Astrocyte of the spinal cord (primary cell): Measurements from ENCODE around the gene CTNS.
"Not testable (repeated sequence)": the region's sequence is repeated elsewhere in the genome, so short reads cannot be mapped to it uniquely, and the experiment has no call there.

Experiments
- DNase-seq: peaks from one replicate; pipeline ENCODE4 v3.0.0; 2011; ENCODE audit warnings: low read depth, low spot score
- H3K4me3 ChIP-seq: 2 replicates; pipeline ENCODE4 v1.5.1; 2011; ENCODE audit warnings: low read depth, mild to moderate bottlenecking, low read length, moderate library complexity
- CTCF ChIP-seq: IDR thresholded peaks from 2 replicates; pipeline ENCODE4 v1.5.1; 2012; ENCODE audit warnings: low read depth, mild to moderate bottlenecking, low read length, inconsistent platforms
- in situ Hi-C: cut with HindIII; loops from 2 replicates; pipeline ENCODE4 v1.10.0; 2017; ENCODE audit warnings: low sequenced_read_pairs

The CTNS gene

GRCh38 chr17:3695129-3695722, 58.7 kb downstream of the CTNS start:
- H3K4me3 ChIP-seq = peak overlapping the region; percentile 43
- in situ Hi-C loops = no loop called here
- no peak for DNase-seq
- no peak for TF ChIP-seq CTCF

- in situ Hi-C loops = no loop called here
- DNase-seq = no peak
Observed at GRCh38 chr17:3695723-3696411, 59.3 kb downstream of the CTNS start, which contains the start of gene P2RX5. Gene P2RX5 (minus strand): TSS chr17:3696155. CDS start chr17:3696005, 150 bp downstream.

GRCh38 chr17:3697103-3697476, 60.5 kb downstream of the CTNS start:
- in situ Hi-C loops = no loop called here
- no peak for DNase-seq
- H3K4me3 ChIP-seq = no peak overlapping the region
- no peak for TF ChIP-seq CTCF

More at GRCh38 chr17:3695723-3696411, 59.3 kb downstream of the CTNS start, which contains the start of gene P2RX5:
- no peak for TF ChIP-seq CTCF
- peak within 1 kb of the TSS; percentile 43 for H3K4me3 ChIP-seq

GRCh38 chr17:3698139-3698538, 61.6 kb downstream of the CTNS start:
- no peak for TF ChIP-seq CTCF
- in situ Hi-C loops = no loop called here
- no peak for DNase-seq

GRCh38 chr17:3699951-3700350, 63.4 kb downstream of the CTNS start:
- in situ Hi-C loops = no loop called here
- DNase-seq = no peak
- no peak overlapping the region for H3K4me3 ChIP-seq
- no peak for TF ChIP-seq CTCF

More at GRCh38 chr17:3698139-3698538, 61.6 kb downstream of the CTNS start:
- H3K4me3 ChIP-seq = no peak overlapping the region

GRCh38 chr17:3702041-3702539, 65.5 kb downstream of the CTNS start:
- DNase-seq, H3K4me3 ChIP-seq, in situ Hi-C loops: not testable (repeated sequence)

- in situ Hi-C loops = no loop called here
- H3K4me3 ChIP-seq = no peak overlapping the region
- DNase-seq = no peak
- TF ChIP-seq CTCF = no peak
Observed at GRCh38 chr17:3704931-3705717, 68.6 kb downstream of the CTNS start.

- in situ Hi-C loops, DNase-seq, H3K4me3 ChIP-seq: not testable (repeated sequence)
Observed at GRCh38 chr17:3705718-3705984, 69.1 kb downstream of the CTNS start.
